PFSK-1 (cell line): ENCODE results near the gene KCNQ4.

Source experiments
- FOXP2 ChIP-seq: optimal IDR thresholded peaks from 2 replicates; pipeline ENCODE3; 2011; ENCODE audit warnings: borderline replicate concordance, control low read depth, inconsistent platforms; ENCODE audit not compliant: insufficient read depth; ENCODE audit errors: extremely low read length, extremely low read depth
- POLR2AphosphoS5 ChIP-seq: IDR thresholded peaks from 2 replicates; pipeline ENCODE4 v1.6.1; 2012; ENCODE audit warnings: low read depth, mild to moderate bottlenecking, control low read depth, low read length, moderate library complexity
- SIN3A ChIP-seq: IDR thresholded peaks from 2 replicates; pipeline ENCODE4 v1.6.1; 2012; ENCODE audit warnings: mild to moderate bottlenecking, low read length, moderate library complexity, borderline replicate concordance; ENCODE audit not compliant: insufficient read depth
- TAF1 ChIP-seq: IDR thresholded peaks from 2 replicates; pipeline ENCODE4 v1.6.1; 2012; ENCODE audit warnings: low read length, control low read depth, borderline replicate concordance; ENCODE audit not compliant: insufficient read depth
- TF ChIP-seq, protein P1 (sequence below), 2 experiments: IDR thresholded peaks; 2 replicates each; pipeline versions ENCODE4 v1.6.1 to v1.8.0; 2011 to 2012; ENCODE audit warnings: low read depth in 2 of 2, low read length in 2 of 2, control low read depth in 1 of 2, inconsistent platforms in 1 of 2, mild to moderate bottlenecking in 1 of 2, moderate library complexity in 1 of 2; ENCODE audit not compliant: insufficient read depth in 1 of 2

DNA sequence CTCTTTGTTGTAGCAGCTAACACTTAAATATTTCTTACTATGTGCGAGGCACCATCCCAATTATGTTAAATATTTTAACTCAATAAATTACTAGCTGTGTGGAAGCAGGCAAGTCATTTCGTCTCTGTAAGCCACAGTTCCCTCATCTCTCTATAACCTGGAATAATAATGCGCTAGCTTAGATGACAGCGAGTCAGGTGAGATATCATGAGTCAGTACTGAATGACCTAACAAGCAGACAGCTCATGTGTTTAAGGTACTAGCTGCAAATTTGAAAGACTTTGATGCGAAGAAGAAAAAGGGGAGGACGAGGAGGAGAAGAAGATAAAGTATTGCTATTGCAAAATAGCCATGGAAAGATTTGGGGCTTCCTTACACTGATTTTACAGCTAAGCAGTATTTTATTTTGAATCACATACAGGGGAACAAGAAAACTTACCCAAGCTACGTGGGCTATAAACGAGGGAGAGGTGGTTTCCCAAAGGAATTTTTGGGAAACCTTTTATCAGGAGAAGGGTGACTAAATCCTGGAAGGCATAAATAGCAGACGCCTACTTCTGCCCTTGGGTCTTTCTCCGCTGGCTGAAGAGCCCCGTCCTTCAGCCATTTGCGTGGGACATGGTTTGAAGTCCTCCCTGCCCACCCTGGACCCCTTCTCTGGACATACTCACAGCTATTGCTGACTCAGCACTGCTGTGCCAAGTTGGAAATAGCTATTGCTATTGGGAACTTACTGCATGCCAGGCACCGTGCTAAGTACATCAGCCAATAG is 69.7 kb downstream of the KCNQ4 start:
- TF ChIP-seq POLR2AphosphoS5 (no peak), SIN3A (no peak), FOXP2 (no peak), TAF1 (no peak)
- TF ChIP-seq, protein P1, sequence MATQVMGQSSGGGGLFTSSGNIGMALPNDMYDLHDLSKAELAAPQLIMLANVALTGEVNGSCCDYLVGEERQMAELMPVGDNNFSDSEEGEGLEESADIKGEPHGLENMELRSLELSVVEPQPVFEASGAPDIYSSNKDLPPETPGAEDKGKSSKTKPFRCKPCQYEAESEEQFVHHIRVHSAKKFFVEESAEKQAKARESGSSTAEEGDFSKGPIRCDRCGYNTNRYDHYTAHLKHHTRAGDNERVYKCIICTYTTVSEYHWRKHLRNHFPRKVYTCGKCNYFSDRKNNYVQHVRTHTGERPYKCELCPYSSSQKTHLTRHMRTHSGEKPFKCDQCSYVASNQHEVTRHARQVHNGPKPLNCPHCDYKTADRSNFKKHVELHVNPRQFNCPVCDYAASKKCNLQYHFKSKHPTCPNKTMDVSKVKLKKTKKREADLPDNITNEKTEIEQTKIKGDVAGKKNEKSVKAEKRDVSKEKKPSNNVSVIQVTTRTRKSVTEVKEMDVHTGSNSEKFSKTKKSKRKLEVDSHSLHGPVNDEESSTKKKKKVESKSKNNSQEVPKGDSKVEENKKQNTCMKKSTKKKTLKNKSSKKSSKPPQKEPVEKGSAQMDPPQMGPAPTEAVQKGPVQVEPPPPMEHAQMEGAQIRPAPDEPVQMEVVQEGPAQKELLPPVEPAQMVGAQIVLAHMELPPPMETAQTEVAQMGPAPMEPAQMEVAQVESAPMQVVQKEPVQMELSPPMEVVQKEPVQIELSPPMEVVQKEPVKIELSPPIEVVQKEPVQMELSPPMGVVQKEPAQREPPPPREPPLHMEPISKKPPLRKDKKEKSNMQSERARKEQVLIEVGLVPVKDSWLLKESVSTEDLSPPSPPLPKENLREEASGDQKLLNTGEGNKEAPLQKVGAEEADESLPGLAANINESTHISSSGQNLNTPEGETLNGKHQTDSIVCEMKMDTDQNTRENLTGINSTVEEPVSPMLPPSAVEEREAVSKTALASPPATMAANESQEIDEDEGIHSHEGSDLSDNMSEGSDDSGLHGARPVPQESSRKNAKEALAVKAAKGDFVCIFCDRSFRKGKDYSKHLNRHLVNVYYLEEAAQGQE (IDR thresholded peaks at IDR 0.05; ENCODE audit: insufficient read depth in 1 of 2, low read depth in 2 of 2, low read length in 2 of 2) = no peak
